OCI-LY3 (cell line): ENCODE measurements around the gene LTBP4.
"Not testable (repeated sequence)": the region's sequence is repeated elsewhere in the genome, so short reads cannot be mapped to it uniquely, and the experiment has no call there.

Source experiments
- H2AFZ ChIP-seq: fragments of 200-600, 300-600 bp; shearing (Covaris generic); 2 replicates; pipeline ENCODE4 v1.6.0; 2014; ENCODE audit warnings: antibody characterized with exemption, low read depth, low read length
- H3K27ac ChIP-seq: fragments of 200-600, 300-600 bp; sonication (generic); 2 replicates; pipeline ENCODE4 v1.5.1; 2014; ENCODE audit warnings: mild to moderate bottlenecking, low read length, moderate library complexity, mixed read lengths
- H3K27me3 ChIP-seq: fragments of 200-600, 300-600 bp; sonication (generic); 2 replicates; pipeline ENCODE4 v1.6.1; 2014; ENCODE audit warnings: low read depth, low read length, mixed read lengths
- H3K36me3 ChIP-seq: fragments of 200-600, 300-600 bp; sonication (generic); replicated peaks from 2 replicates; pipeline ENCODE3; 2014; ENCODE audit warnings: low read depth, low read length, mixed read lengths
- H3K4me1 ChIP-seq: fragments of 300-600, 200-600 bp; sonication (generic); 2 replicates; pipeline ENCODE4 v1.6.1; 2014; ENCODE audit warnings: low read length, mixed read lengths
- H3K4me2 ChIP-seq: fragments of 200-600, 300-600 bp; sonication (generic); 2 replicates; pipeline ENCODE4 v1.6.1; 2014; ENCODE audit warnings: low read length, mixed read lengths
- H3K4me3 ChIP-seq: fragments of 300-600, 200-600 bp; sonication (generic); 2 replicates; pipeline ENCODE4 v1.5.1; 2014; ENCODE audit warnings: antibody characterized with exemption, mild to moderate bottlenecking, low read length, moderate library complexity
- H3K79me2 ChIP-seq: fragments of 300-600, 200-600 bp; shearing (Covaris generic); 2 replicates; pipeline ENCODE4 v1.6.1; 2014; ENCODE audit warnings: mild to moderate bottlenecking, low read length, mixed read lengths
- H3K9ac ChIP-seq: fragments of 300-600, 200-600 bp; shearing (Covaris generic); 2 replicates; pipeline ENCODE4 v1.6.0; 2014; ENCODE audit warnings: mild to moderate bottlenecking, low read length, moderate library complexity
- H3K9me3 ChIP-seq: fragments of 200-600, 300-600 bp; shearing (Covaris generic); 2 replicates; pipeline ENCODE4 v1.6.1; 2014; ENCODE audit warnings: low read length, mixed read lengths; ENCODE audit not compliant: insufficient read depth
- H4K20me1 ChIP-seq: fragments of 200-600, 300-600 bp; sonication (generic); 2 replicates; pipeline ENCODE4 v1.6.1; 2016; ENCODE audit warnings: low read length, mixed read lengths; ENCODE audit not compliant: insufficient read depth
- CTCF ChIP-seq: fragments of 200-600, 300-600 bp; sonication (generic); IDR thresholded peaks from 2 replicates; pipeline ENCODE4 v1.5.1; 2014; ENCODE audit warnings: antibody characterized with exemption, low read length, low read depth
- EZH2phosphoT487 ChIP-seq: fragments of 200-600 bp; shearing (Covaris generic); IDR thresholded peaks from 2 replicates; pipeline ENCODE4 v1.6.1; 2018; ENCODE audit warnings: antibody characterized with exemption, mixed run types, low read depth

LTBP4 gene

GRCh38 chr19:40589591-40590429 is 11.4 kb upstream of the LTBP4 start:
- Histone ChIP-seq H3K4me1 (peaks cover 3% of the 10 kb centered on the region; the same call in 1 of the 2 replicates), H3K36me3 (peaks cover 15% of the 10 kb centered on the region), H2AFZ (no peak overlapping the region), H3K4me3 (no peak overlapping the region), H3K4me2 (no peak overlapping the region), H4K20me1 (0 out of 2 replicates have a peak, but pooled peaks cover 4% of the 10 kb centered on the region), H3K9me3 (no peaks in the 10 kb centered on the region), H3K79me2 (no peaks in the 10 kb centered on the region), H3K27me3 (no peaks in the 10 kb centered on the region), H3K27ac (no peak overlapping the region), H3K9ac (no peak overlapping the region)
- TF ChIP-seq EZH2phosphoT487 = no peak
- TF ChIP-seq CTCF = no peak

GRCh38 chr19:40590464-40591265 is 10.5 kb upstream of the LTBP4 start:
- Histone ChIP-seq H3K9ac (no peak overlapping the region), H3K79me2 (no peaks in the 10 kb centered on the region), H3K27ac (no peak overlapping the region), H3K9me3 (no peaks in the 10 kb centered on the region), H2AFZ (no peak overlapping the region), H3K36me3 (peaks cover 15% of the 10 kb centered on the region), H3K4me1 (peaks cover 5% of the 10 kb centered on the region; the same call in 1 of the 2 replicates), H3K4me3 (no peak overlapping the region), H3K4me2 (no peak overlapping the region), H4K20me1 (0 out of 2 replicates have a peak, but pooled peaks cover 4% of the 10 kb centered on the region), H3K27me3 (no peaks in the 10 kb centered on the region)
- TF ChIP-seq CTCF (no peak), EZH2phosphoT487 (no peak)

- not testable (repeated sequence) for H3K27ac ChIP-seq, H2AFZ ChIP-seq, H4K20me1 ChIP-seq, H3K9ac ChIP-seq, H3K4me3 ChIP-seq, H3K4me1 ChIP-seq, H3K79me2 ChIP-seq, H3K9me3 ChIP-seq, H3K4me2 ChIP-seq, H3K27me3 ChIP-seq
- H3K36me3 ChIP-seq = peaks cover 14% of the 10 kb centered on the region
Observed at GRCh38 chr19:40591724-40592123, 9.4 kb upstream of the LTBP4 start.

- no peaks in the 10 kb centered on the region for H3K79me2 ChIP-seq
- no peak overlapping the region for H3K9ac ChIP-seq
- H3K27ac ChIP-seq = no peak overlapping the region
- H3K36me3 ChIP-seq = peaks cover 10% of the 10 kb centered on the region
- TF ChIP-seq EZH2phosphoT487 = no peak
- no peak for TF ChIP-seq CTCF
- H3K4me3 ChIP-seq = no peak overlapping the region
- H4K20me1 ChIP-seq = 0 out of 2 replicates have a peak, but pooled peaks cover 4% of the 10 kb centered on the region
- H3K9me3 ChIP-seq = no peaks in the 10 kb centered on the region
- H3K4me1 ChIP-seq = peaks cover 5% of the 10 kb centered on the region; the same call in 1 of the 2 replicates
- no peaks in the 10 kb centered on the region for H3K27me3 ChIP-seq
- no peak overlapping the region for H3K4me2 ChIP-seq
- no peak overlapping the region for H2AFZ ChIP-seq
Observed at GRCh38 chr19:40592170-40592569, 9.0 kb upstream of the LTBP4 start.
